GM21526 (cell line): ENCODE results near the gene TACR2.

Experiments
- ATAC-seq: cut with Tn5 transposase; IDR thresholded peaks from one replicate; pipeline ENCODE4 v1.9.1; 2021; ENCODE audit warnings: moderate library complexity; ENCODE audit not compliant: unreplicated experiment, low FRiP score

The TACR2 gene

GRCh38 chr10:69416695-69417094 lies at the start of gene TACR2:
TSS of gene TACR2 (minus strand) at chr10:69416918. CDS start at chr10:69416323, 595 bp downstream.
- ATAC-seq, result no peak

GRCh38 chr10:69466158-69466490 lies 49.4 kb upstream of the TACR2 start:
- no peak for ATAC-seq

GRCh38 chr10:69465457-69466157 lies 48.9 kb upstream of the TACR2 start:
- no peak for ATAC-seq

GRCh38 chr10:69464801-69465401 lies 48.2 kb upstream of the TACR2 start:
- ATAC-seq, result no peak

GRCh38 chr10:69464401-69464800 lies 47.7 kb upstream of the TACR2 start:
- no peak for ATAC-seq

- ATAC-seq, result no peak
These were observed 47.2 kb upstream of the TACR2 start for GRCh38 chr10:69463886-69464285.

- ATAC-seq, result no peak
These were observed 44.7 kb upstream of the TACR2 start for GRCh38 chr10:69461243-69462025.

- no peak for ATAC-seq
These were observed 44.0 kb upstream of the TACR2 start for GRCh38 chr10:69460576-69461242.

GRCh38 chr10:69459893-69460575 lies 43.3 kb upstream of the TACR2 start:
- no peak for ATAC-seq

GRCh38 chr10:69459101-69459790 lies 42.5 kb upstream of the TACR2 start:
- no peak for ATAC-seq

GRCh38 chr10:69458430-69459100 lies 41.8 kb upstream of the TACR2 start:
- ATAC-seq, result no peak

- no peak for ATAC-seq
These were observed 41.1 kb upstream of the TACR2 start for GRCh38 chr10:69457771-69458237.

- ATAC-seq, result no peak
These were observed 40.4 kb upstream of the TACR2 start for GRCh38 chr10:69456880-69457693.

- ATAC-seq, result no peak
These were observed 38.5 kb upstream of the TACR2 start for GRCh38 chr10:69455006-69455763.

GRCh38 chr10:69453795-69454194 lies 37.1 kb upstream of the TACR2 start:
- ATAC-seq, result no peak

GRCh38 chr10:69452676-69453415 lies 36.1 kb upstream of the TACR2 start:
- ATAC-seq, result no peak

- ATAC-seq, result no peak
These were observed 35.1 kb upstream of the TACR2 start for GRCh38 chr10:69451784-69452251.
